Parathyroid adenoma (tissue), 2 donors: ENCODE data around the gene KRTAP10-1.

Source experiments
- H2AFZ ChIP-seq: fragments of 300-600 bp; sonication (generic); one replicate; pipeline ENCODE4 v1.7.0; 2017; ENCODE audit warnings: antibody characterized with exemption, mild to moderate bottlenecking
- H3K27ac ChIP-seq: fragments of 300-600 bp; sonication (generic); one replicate; pipeline ENCODE4 v1.7.0; 2017
- H3K27me3 ChIP-seq: fragments of 300-600 bp; sonication (generic); one replicate; pipeline ENCODE4 v1.7.0; 2017; ENCODE audit warnings: low read length; ENCODE audit not compliant: control insufficient read depth, insufficient read depth
- H3K36me3 ChIP-seq: fragments of 300-600 bp; sonication (generic); one replicate; pipeline ENCODE4 v1.7.0; 2017; ENCODE audit warnings: low read length; ENCODE audit not compliant: control insufficient read depth, insufficient read depth
- H3K4me1 ChIP-seq: fragments of 300-600 bp; sonication (generic); one replicate; pipeline ENCODE4 v1.7.0; 2017; ENCODE audit warnings: control low read depth
- H3K4me2 ChIP-seq: fragments of 300-600 bp; sonication (generic); one replicate; pipeline ENCODE4 v1.7.0; 2017; ENCODE audit warnings: low read length
- H3K4me3 ChIP-seq: fragments of 300-600 bp; sonication (generic); one replicate; pipeline ENCODE4 v1.7.0; 2017; ENCODE audit warnings: low read depth, low read length
- H3K79me2 ChIP-seq: fragments of 300-600 bp; sonication (generic); one replicate; pipeline ENCODE4 v1.7.0; 2017; ENCODE audit warnings: control low read depth
- H3K9ac ChIP-seq: fragments of 300-600 bp; sonication (generic); one replicate; pipeline ENCODE4 v1.7.0; 2017; ENCODE audit warnings: mild to moderate bottlenecking
- H3K9me3 ChIP-seq: fragments of 300-600 bp; sonication (generic); one replicate; pipeline ENCODE4 v1.7.0; 2017; ENCODE audit warnings: low read length; ENCODE audit not compliant: control insufficient read depth
- CTCF ChIP-seq: fragments of 300-600 bp; sonication (generic); IDR thresholded peaks from one replicate; pipeline ENCODE4 v1.7.0; 2017; ENCODE audit warnings: antibody characterized with exemption, mild to moderate bottlenecking
- donor health status: primary hyperparathyroidism.

Gene KRTAP10-1

GRCh38 chr21:44567481-44568171 lies 27.6 kb upstream of the KRTAP10-1 start:
- no peaks in the 10 kb centered on the region for H3K4me1 ChIP-seq
- H3K27me3 ChIP-seq = no peaks in the 10 kb centered on the region
- no peak for TF ChIP-seq CTCF
- H3K4me2 ChIP-seq = no peak overlapping the region
- H2AFZ ChIP-seq = no peak overlapping the region
- H3K36me3 ChIP-seq = no peaks in the 10 kb centered on the region
- no peaks in the 10 kb centered on the region for H3K79me2 ChIP-seq
- H3K9me3 ChIP-seq = no peaks in the 10 kb centered on the region
- no peak overlapping the region for H3K4me3 ChIP-seq
- no peak overlapping the region for H3K27ac ChIP-seq
- no peak overlapping the region for H3K9ac ChIP-seq

- Histone ChIP-seq H3K79me2 (no peaks in the 10 kb centered on the region), H3K4me3 (no peak overlapping the region), H2AFZ (no peak overlapping the region), H3K4me1 (no peaks in the 10 kb centered on the region), H3K27ac (no peak overlapping the region), H3K9ac (no peak overlapping the region), H3K4me2 (no peak overlapping the region), H3K36me3 (no peaks in the 10 kb centered on the region), H3K9me3 (no peaks in the 10 kb centered on the region), H3K27me3 (no peaks in the 10 kb centered on the region)
- TF ChIP-seq CTCF = no peak
Observed at GRCh38 chr21:44566403-44566802, 26.4 kb upstream of the KRTAP10-1 start.

GRCh38 chr21:44564886-44565598 lies 25.0 kb upstream of the KRTAP10-1 start:
- Histone ChIP-seq H3K9me3 (no peaks in the 10 kb centered on the region), H3K27me3 (no peaks in the 10 kb centered on the region), H3K27ac (no peak overlapping the region), H3K79me2 (no peaks in the 10 kb centered on the region), H3K4me1 (no peaks in the 10 kb centered on the region), H3K9ac (no peak overlapping the region), H3K4me2 (no peak overlapping the region), H3K36me3 (no peaks in the 10 kb centered on the region), H2AFZ (no peak overlapping the region), H3K4me3 (no peak overlapping the region)
- no peak for TF ChIP-seq CTCF

GRCh38 chr21:44564099-44564498 lies 24.1 kb upstream of the KRTAP10-1 start:
- no peaks in the 10 kb centered on the region for H3K27me3 ChIP-seq
- H3K4me2 ChIP-seq = no peak overlapping the region
- H3K4me3 ChIP-seq = no peak overlapping the region
- H3K4me1 ChIP-seq = no peaks in the 10 kb centered on the region
- no peak overlapping the region for H2AFZ ChIP-seq
- no peaks in the 10 kb centered on the region for H3K9me3 ChIP-seq
- H3K36me3 ChIP-seq = no peaks in the 10 kb centered on the region
- no peak overlapping the region for H3K9ac ChIP-seq
- TF ChIP-seq CTCF = no peak
- no peak overlapping the region for H3K27ac ChIP-seq
- no peaks in the 10 kb centered on the region for H3K79me2 ChIP-seq
